H1 (cell line): ENCODE data around the gene CHST3. TPM values are rescaled to one million over a fixed set of nuclear protein-coding genes. Genes with fewer than 3 reads are reported as not detected.

Experiments
- CTCF ChIA-PET: fragments of 300-600 bp; sonication (Branson Sonifier 250); formaldehyde crosslinking; loops from one replicate; lab custom pipeline; 2021; ENCODE audit not compliant: partially characterized antibody; lab: Charles Lee
- POLR2A ChIA-PET: fragments of 300-600 bp; sonication (Branson Sonifier 250); formaldehyde crosslinking; loops from one replicate; lab custom pipeline; 2021; ENCODE audit warnings: inconsistent platforms; ENCODE audit not compliant: partially characterized antibody; lab: Charles Lee
- DNase-seq, 2 experiments: peaks; one replicate each; pipeline versions ENCODE4 v3.0.0 to v3.0.0-alpha.2; 2010 to 2022; ENCODE audit warnings: low spot score in 2 of 2, low read depth in 1 of 2, mixed read lengths in 1 of 2
- FAIRE-seq: peaks from 2 replicates; lab custom pipeline; 2011; peaks lifted over from hg19 to GRCh38; lab: Jason Lieb, UNC
- H2AFZ ChIP-seq: 2 replicates; pipeline ENCODE4 v1.8.1; 2012; ENCODE audit warnings: low read length, inconsistent platforms
- H2AK5ac ChIP-seq: 2 replicates; pipeline ENCODE4 v1.6.1; 2013; ENCODE audit warnings: low read depth, low read length
- H2BK120ac ChIP-seq: replicated peaks from 2 replicates; pipeline ENCODE3; 2013; ENCODE audit warnings: low read depth, low read length, inconsistent platforms
- H2BK12ac ChIP-seq: 2 replicates; pipeline ENCODE4 v1.6.1; 2013; ENCODE audit warnings: low read depth, low read length
- H2BK15ac ChIP-seq: 2 replicates; pipeline ENCODE4 v1.6.1; 2013; ENCODE audit warnings: low read length
- H2BK20ac ChIP-seq: 2 replicates; pipeline ENCODE4 v1.6.1; 2013; ENCODE audit warnings: low read length
- H2BK5ac ChIP-seq: 2 replicates; pipeline ENCODE4 v1.6.1; 2013; ENCODE audit warnings: low read depth, low read length
- H3K14ac ChIP-seq: 2 replicates; pipeline ENCODE4 v1.6.1; 2013; ENCODE audit warnings: inconsistent platforms; ENCODE audit not compliant: insufficient read length
- H3K18ac ChIP-seq: 2 replicates; pipeline ENCODE4 v1.6.1; 2013; ENCODE audit warnings: low read length; ENCODE audit errors: extremely low read depth
- H3K23ac ChIP-seq: 2 replicates; pipeline ENCODE4 v1.6.1; 2013; ENCODE audit warnings: inconsistent platforms; ENCODE audit not compliant: insufficient read length
- H3K23me2 ChIP-seq: 2 replicates; pipeline ENCODE4 v1.6.1; 2013; ENCODE audit warnings: low read depth, low read length
- H3K27ac ChIP-seq: 2 replicates; pipeline ENCODE4 v1.6.1; 2011; ENCODE audit warnings: low read depth, low read length, inconsistent platforms
- H3K27me3 ChIP-seq, 4 experiments: replicated peaks in 1 of 4; 1 replicate in 1 of 4; 2 replicates in 3 of 4; pipeline versions ENCODE4 v1.6.1 to v1.8.1; 2011 to 2013; ENCODE audit warnings: low read length in 3 of 4, mild to moderate bottlenecking in 3 of 4, inconsistent platforms in 2 of 4, mixed read lengths in 2 of 4, moderate library complexity in 1 of 4; ENCODE audit not compliant: control insufficient read depth in 3 of 4, insufficient read depth in 3 of 4; ENCODE audit errors: extremely low read depth in 1 of 4
- H3K36me3 ChIP-seq, 4 experiments: 2 replicates each; pipeline versions ENCODE4 v1.6.1 to v1.8.1; 2011 to 2013; ENCODE audit warnings: mild to moderate bottlenecking in 4 of 4, low read length in 3 of 4, moderate library complexity in 2 of 4, control low read depth in 1 of 4, inconsistent platforms in 1 of 4; ENCODE audit not compliant: insufficient read depth in 4 of 4, control insufficient read depth in 2 of 4
- H3K4ac ChIP-seq: replicated peaks from 2 replicates; pipeline ENCODE3; 2013; ENCODE audit warnings: low read length, low read depth, mixed read lengths, inconsistent platforms; ENCODE audit not compliant: insufficient read length
- H3K4me1 ChIP-seq, 4 experiments: replicated peaks in 1 of 4; 1 replicate in 1 of 4; 2 replicates in 3 of 4; pipeline versions ENCODE4 v1.6.1 to v1.8.1; 2011 to 2013; ENCODE audit warnings: low read length in 3 of 4, inconsistent platforms in 2 of 4, mixed read lengths in 1 of 4; ENCODE audit not compliant: insufficient read depth in 4 of 4, control insufficient read depth in 3 of 4
- H3K4me2 ChIP-seq, 2 experiments: 2 replicates each; pipeline versions ENCODE4 v1.6.1 to v1.8.1; 2011 to 2013; ENCODE audit warnings: low read depth in 2 of 2, low read length in 2 of 2, control low read depth in 1 of 2, inconsistent platforms in 1 of 2, mild to moderate bottlenecking in 1 of 2; ENCODE audit not compliant: insufficient read depth in 1 of 2
- H3K4me3 ChIP-seq, 4 experiments: fragments of 200-600, 300-600 bp in 1 of 4; sonication (generic), shearing (Covaris generic), sonication (Bioruptor Twin) in 1 of 4; 2 replicates each; pipeline versions ENCODE4 v1.5.1 to v1.8.1; 2011 to 2016; ENCODE audit warnings: low read length in 4 of 4, low read depth in 3 of 4, control low read depth in 2 of 4, inconsistent platforms in 2 of 4, mild to moderate bottlenecking in 2 of 4, mixed read lengths in 1 of 4, moderate library complexity in 1 of 4; ENCODE audit not compliant: insufficient read depth in 2 of 4; ENCODE audit errors: extremely low read depth in 1 of 4
- H3K56ac ChIP-seq: replicated peaks from 2 replicates; pipeline ENCODE3; 2013; ENCODE audit warnings: low read depth, mild to moderate bottlenecking, mixed read lengths, low read length, inconsistent platforms; ENCODE audit not compliant: insufficient read length
- H3K79me1 ChIP-seq: 2 replicates; pipeline ENCODE4 v1.6.1; 2013; ENCODE audit warnings: low read depth, low read length, control low read depth
- H3K79me2 ChIP-seq, 2 experiments: 2 replicates each; pipeline versions ENCODE4 v1.6.1 to v1.8.1; 2012 to 2013; ENCODE audit warnings: low read length in 2 of 2, mild to moderate bottlenecking in 2 of 2, inconsistent platforms in 1 of 2; ENCODE audit not compliant: insufficient read depth in 2 of 2, control insufficient read depth in 1 of 2
- H3K9ac ChIP-seq, 4 experiments: replicated peaks in 1 of 4; 1 replicate in 1 of 4; 2 replicates in 3 of 4; pipeline versions ENCODE4 v1.6.1 to v1.8.1; 2011 to 2013; ENCODE audit warnings: low read depth in 3 of 4, low read length in 3 of 4, control low read depth in 2 of 4, mild to moderate bottlenecking in 2 of 4, moderate library complexity in 2 of 4, inconsistent platforms in 1 of 4; ENCODE audit errors: extremely low read depth in 1 of 4
- H3K9me3 ChIP-seq, 2 experiments: 2 replicates each; pipeline versions ENCODE4 v1.6.1 to v1.8.1; 2012 to 2013; ENCODE audit warnings: mild to moderate bottlenecking in 2 of 2, moderate library complexity in 2 of 2, control low read depth in 1 of 2, inconsistent platforms in 1 of 2, low read depth in 1 of 2, low read length in 1 of 2, mixed read lengths in 1 of 2; ENCODE audit not compliant: insufficient read depth in 2 of 2
- H4K20me1 ChIP-seq, 2 experiments: replicated peaks in 1 of 2; 2 replicates each; pipeline versions ENCODE3 to v1.8.1; 2011 to 2013; ENCODE audit warnings: inconsistent platforms in 2 of 2, low read length in 2 of 2, mild to moderate bottlenecking in 1 of 2; ENCODE audit not compliant: insufficient read depth in 2 of 2, control insufficient read depth in 1 of 2
- H4K5ac ChIP-seq: 2 replicates; pipeline ENCODE4 v1.6.1; 2013; ENCODE audit warnings: low read length, low read depth, mixed read lengths, inconsistent platforms; ENCODE audit not compliant: insufficient read length
- H4K8ac ChIP-seq: 2 replicates; pipeline ENCODE4 v1.8.0; 2013; ENCODE audit warnings: mild to moderate bottlenecking, moderate library complexity, low read length, inconsistent platforms; ENCODE audit not compliant: insufficient read depth; ENCODE audit errors: extremely low read depth
- H4K91ac ChIP-seq: replicated peaks from 2 replicates; pipeline ENCODE3; 2013; ENCODE audit warnings: low read length, mixed read lengths, inconsistent platforms; ENCODE audit not compliant: insufficient read length
- E2F6 ChIP-seq: IDR thresholded peaks from 2 replicates; pipeline ENCODE4 v1.6.1; 2012; ENCODE audit warnings: inconsistent platforms
- JUND ChIP-seq: IDR thresholded peaks from 2 replicates; pipeline ENCODE4 v1.6.1; 2011; ENCODE audit warnings: mild to moderate bottlenecking, improper control_type of control experiment, low read length
- KDM5A ChIP-seq: fragments of 200-600 bp; IDR thresholded peaks from 2 replicates; pipeline ENCODE4 v1.7.1; 2012; ENCODE audit warnings: mild to moderate bottlenecking, low read length, inconsistent platforms, mixed read lengths
- RAD21 ChIP-seq, 2 experiments: IDR thresholded peaks in 1 of 2; conservative IDR thresholded peaks in 1 of 2; 2 replicates each; pipeline ENCODE4 v1.6.1; 2011; ENCODE audit warnings: low read depth in 2 of 2, low read length in 2 of 2, improper control_type of control experiment in 1 of 2, inconsistent platforms in 1 of 2, mild to moderate bottlenecking in 1 of 2, moderate library complexity in 1 of 2
- RXRA ChIP-seq: IDR thresholded peaks from 2 replicates; pipeline ENCODE4 v1.6.1; 2011; ENCODE audit warnings: low read depth, mild to moderate bottlenecking, low read length, moderate library complexity; ENCODE audit not compliant: insufficient read depth
- SIRT6 ChIP-seq: IDR thresholded peaks from one replicate; pipeline ENCODE4 v1.7.1; 2012; ENCODE audit warnings: low read length, inconsistent platforms
- SIX5 ChIP-seq: IDR thresholded peaks from 2 replicates; pipeline ENCODE4 v1.6.1; 2011; ENCODE audit warnings: mild to moderate bottlenecking, low read depth, low read length
- SP1 ChIP-seq: IDR thresholded peaks from 2 replicates; pipeline ENCODE4 v1.6.1; 2011; ENCODE audit warnings: low read depth, low read length
- TAF7 ChIP-seq: optimal IDR thresholded peaks from 2 replicates; pipeline ENCODE3; 2011; ENCODE audit warnings: low read depth, mild to moderate bottlenecking, inconsistent platforms, low read length, moderate library complexity, borderline replicate concordance
- TBP ChIP-seq: IDR thresholded peaks from 2 replicates; pipeline ENCODE4 v1.6.1; 2011; ENCODE audit warnings: low read depth, low read length, improper control_type of control experiment
- WGBS, 2 experiments: shearing (Covaris generic) in 1 of 2; methylation state at CpG; one replicate each; pipeline versions ENCODE4 v1.1.6 to v1.1.7; 2013 to 2015; ENCODE audit warnings: low lambda C conversion rate in 2 of 2, mixed read lengths in 2 of 2, inconsistent platforms in 1 of 2, low coverage in 1 of 2, missing lambda C conversion rate in 1 of 2; ENCODE audit not compliant: insufficient replicate concordance in 2 of 2, insufficient coverage in 1 of 2, insufficient read length in 1 of 2; ENCODE audit errors: extremely low coverage in 1 of 2, missing lambda C conversion rate in 1 of 2; 5-methylcytosine and 5-hydroxymethylcytosine counted together
- polyA plus RNA-seq, 7 experiments: library from polyadenylated mRNA; depleted of rRNA in 3 of 7; stranded (reverse) in 5 of 7; unstranded in 2 of 7; fragments of >200 nt in 5 of 7; fragments of 200-250 nt in 2 of 7; gene quantifications; 1 replicate in 5 of 7; 2 replicates in 1 of 7; 4 replicates in 1 of 7; pipeline versions ENCODE4 v1.2.1 to v1.2.3, GENCODE V29; 2011 to 2013; ENCODE audit warnings: missing spikeins in 2 of 7, mixed read lengths in 2 of 7
- total RNA-seq: library from RNA; stranded (reverse); fragmentation: NEBNext Ultra II Directional; extraction: Animal tissue kit (Norgen Biotek cat#: 25700); gene quantifications from 2 replicates; pipeline ENCODE4 v1.2.1, GENCODE V29; 2021

CHST3 gene
- total and polyA plus RNA-seq, 2 of the 8 experiments (the other 6 are each of a cell fraction or from before 2014, with no cell fraction given), result 2.0 to 5.8 TPM

GRCh38 chr10:71981015-71981875, 17.1 kb downstream of the CHST3 start:
- H3K9ac ChIP-seq, result no peak overlapping the region
- DNase-seq (no peak), FAIRE-seq (no peak)
- no peaks in the 10 kb centered on the region for H3K36me3 ChIP-seq
- no peak overlapping the region for H3K4ac ChIP-seq
- H3K27ac ChIP-seq, result no peak overlapping the region
- H3K56ac ChIP-seq, result no peak overlapping the region
- no peak overlapping the region for H3K4me3 ChIP-seq
- CTCF ChIA-PET, result interaction anchor here (0.6 to 2.6 kb wide), 10 partner anchors 10 to 945 kb away, joined by 3 to 23 read pairs (median 4); no protein-coding TSS in a partner anchor
- no peak overlapping the region; the same call in 1 of the 2 replicates for H4K8ac ChIP-seq
- H3K79me2 ChIP-seq, result no peaks in the 10 kb centered on the region
- H2AFZ ChIP-seq, result no peak overlapping the region
- no peaks in the 10 kb centered on the region for H3K9me3 ChIP-seq
- no peak overlapping the region for H4K5ac ChIP-seq
- no peak overlapping the region for H3K4me2 ChIP-seq
- no peak overlapping the region for H3K23ac ChIP-seq
- 85% methylated on average over 13 of the region's 14 CpGs; no CpG with 5 or more reads in 1 of the 2 experiments for WGBS, 2 experiments
- H4K20me1 ChIP-seq, result no peaks in the 10 kb centered on the region
- H3K23me2 ChIP-seq, result no peaks in the 10 kb centered on the region
- H2BK20ac ChIP-seq, result no peak overlapping the region
- H3K14ac ChIP-seq, result no peak overlapping the region
- H2BK15ac ChIP-seq, result no peak overlapping the region
- H3K79me1 ChIP-seq, result no peaks in the 10 kb centered on the region; the same call in 1 of the 2 replicates
- no peak overlapping the region for H2BK5ac ChIP-seq
- peaks cover 0 to 14% (median 4%) of the 10 kb centered on the region in 4 experiments; a peak in 4 of 7 replicates for H3K4me1 ChIP-seq
- H3K27me3 ChIP-seq, result no peaks in the 10 kb centered on the region
- no peak overlapping the region for H4K91ac ChIP-seq
- H2BK120ac ChIP-seq, result no peak overlapping the region
- TF ChIP-seq TBP (no peak), KDM5A (no peak), RXRA (no peak), SIX5 (no peak), RAD21 (IDR thresholded peaks at IDR 0.05 in 1 of 2, conservative IDR thresholded peaks at IDR 0.05 in 1 of 2; ENCODE audit: low read depth in 2 of 2, low read length in 2 of 2) (no peak), JUND (no peak), SP1 (no peak), E2F6 (no peak), SIRT6 (no peak), TAF7 (no peak)
- no peak overlapping the region for H2AK5ac ChIP-seq
- no peak overlapping the region for H2BK12ac ChIP-seq
- POLR2A ChIA-PET, result interaction anchor here (1.1 kb wide), 1 partner anchor 9 kb away, joined by 3 read pairs; no protein-coding TSS in a partner anchor
- no peak overlapping the region for H3K18ac ChIP-seq
